Activated CD4-positive, alpha-beta T cell treated with anti-CD3 and anti-CD28 coated beads, Interleukin-10, Interleukin-2, amounts not matched to agents 100 ng/mL and 50 ng/mL, durations not matched to agents 16 hours and 8 hours (primary cell): ENCODE data around the gene CRYZL1.
"Not testable (repeated sequence)": the region's sequence is repeated elsewhere in the genome, so short reads cannot be mapped to it uniquely, and the experiment has no call there.

Source experiments
- DNase-seq: peaks from one replicate; pipeline ENCODE4 v3.0.0-alpha.2; 2020

The CRYZL1 gene

GRCh38 chr21:33660406-33660805 is 18.9 kb upstream of the CRYZL1 start:
- DNase-seq: no peak

DNA sequence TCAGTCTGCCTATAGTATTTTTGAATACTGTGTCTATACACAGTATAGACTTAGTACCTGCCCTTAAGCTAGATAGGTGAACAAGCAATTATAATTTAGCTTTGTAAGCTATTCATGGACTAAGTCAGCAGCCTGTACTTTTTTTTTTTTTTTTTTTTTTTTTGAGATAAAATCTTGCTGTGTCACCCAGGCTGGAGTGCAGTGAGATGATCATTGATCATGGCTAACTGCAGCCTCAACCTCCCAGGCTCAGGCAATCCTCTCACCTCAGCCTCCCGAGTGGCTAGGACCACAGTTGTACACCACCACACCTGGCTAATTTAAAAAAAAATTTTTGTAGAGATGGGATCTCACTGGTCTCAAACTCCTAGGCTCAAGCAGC is 18.0 kb upstream of the CRYZL1 start:
- DNase-seq: no peak

GRCh38 chr21:33658919-33659567 is 17.5 kb upstream of the CRYZL1 start:
- DNase-seq: no peak

DNA sequence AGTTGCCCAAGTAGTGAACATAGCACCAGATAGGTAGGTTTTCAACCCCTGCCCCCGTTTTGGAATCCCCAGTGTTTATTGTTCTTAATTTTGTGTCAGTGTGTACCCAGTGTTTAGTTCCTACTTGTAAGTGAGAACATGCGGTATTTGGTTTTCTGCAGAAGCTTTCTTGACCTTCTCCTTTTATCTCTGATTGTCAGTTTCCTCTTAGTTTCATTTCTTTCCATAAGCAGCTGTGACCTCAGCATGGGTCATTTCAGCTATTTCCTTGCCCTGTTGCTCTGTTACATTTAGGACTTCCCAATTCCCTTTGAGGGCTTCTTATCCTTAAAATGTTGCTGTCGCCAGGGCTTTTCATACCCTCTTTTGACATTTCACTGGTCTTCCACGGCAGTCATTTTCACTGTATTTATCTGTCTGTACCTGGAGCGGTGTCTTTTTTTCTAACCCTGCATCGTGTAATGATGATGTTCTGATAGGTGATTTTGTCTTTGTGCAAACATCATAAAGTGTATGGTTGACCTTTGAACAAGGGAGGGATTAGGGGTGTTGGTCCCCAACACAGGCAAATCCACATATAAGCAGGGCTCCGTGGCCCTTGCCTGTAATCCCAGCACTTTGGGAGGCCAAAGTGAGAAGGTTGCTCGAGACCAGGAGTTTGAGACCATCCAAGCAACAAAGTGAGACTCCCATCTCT is 15.7 kb upstream of the CRYZL1 start:
- no peak for DNase-seq

DNA sequence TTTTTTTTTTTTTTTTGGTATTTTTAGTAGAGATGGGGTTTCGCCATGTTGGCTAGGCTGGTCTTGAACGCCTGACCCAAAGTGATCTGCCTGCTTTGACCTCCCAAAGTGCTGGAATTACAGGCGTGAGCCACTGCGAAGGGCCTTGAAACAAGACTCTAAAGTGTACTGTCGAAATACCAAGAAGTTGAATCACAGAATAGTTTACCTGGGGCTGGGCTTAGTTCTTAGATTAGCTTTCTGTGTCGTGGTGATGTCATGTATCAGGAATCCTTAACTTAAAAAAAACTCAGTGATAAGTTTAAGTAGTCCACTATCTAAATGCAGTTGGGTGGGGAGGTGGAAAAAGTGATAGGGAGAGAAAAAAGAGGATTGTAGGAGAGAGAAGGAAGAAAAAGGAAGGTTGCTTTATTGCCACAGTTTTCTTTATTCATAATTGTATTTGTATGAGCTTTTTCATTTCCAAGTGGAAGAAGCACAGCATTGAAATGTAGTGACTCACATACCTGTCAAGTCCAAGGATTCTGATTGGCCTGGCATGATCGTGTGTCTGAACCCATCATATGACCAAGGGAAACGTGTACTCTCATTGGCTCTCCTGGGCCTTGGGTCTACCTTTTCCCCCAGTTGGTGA is 14.2 kb upstream of the CRYZL1 start:
- no peak for DNase-seq

GRCh38 chr21:33654412-33654811 is 12.9 kb upstream of the CRYZL1 start:
- DNase-seq: no peak

DNA sequence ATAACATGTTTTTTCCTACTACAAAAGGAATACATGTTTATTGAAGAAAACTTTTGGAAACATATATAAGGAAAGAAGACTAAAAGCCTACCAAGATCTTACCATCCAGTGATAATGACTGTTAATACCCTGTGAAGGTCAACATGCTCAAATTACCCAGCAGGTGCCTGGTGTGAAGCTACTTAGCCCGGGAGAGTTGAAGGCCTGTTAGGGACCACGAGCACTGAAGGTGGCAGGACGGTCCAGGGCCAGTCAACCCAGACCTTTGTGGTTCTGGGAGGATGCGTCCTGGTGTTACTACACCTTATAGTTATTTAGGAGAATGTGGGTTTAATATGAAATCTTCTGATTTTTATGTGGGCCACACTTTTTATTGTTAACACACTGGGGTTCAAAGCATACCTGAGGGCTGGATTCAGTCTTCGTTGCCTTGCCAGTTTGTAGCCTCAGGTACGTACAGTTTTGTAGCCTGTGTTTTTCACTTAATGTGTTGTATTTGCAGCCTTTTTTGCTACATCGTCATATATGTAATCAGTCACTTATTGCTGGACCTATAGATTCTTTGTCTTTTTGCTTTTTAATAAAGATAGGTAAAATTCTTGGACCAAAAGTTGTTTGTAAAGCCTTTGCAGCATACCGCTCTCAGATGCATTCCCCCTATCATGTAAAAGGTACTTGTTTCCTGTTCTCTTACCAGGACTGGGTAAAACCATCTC is 10.6 kb upstream of the CRYZL1 start:
- DNase-seq: no peak

- DNase-seq: no peak
These were observed 9.5 kb upstream of the CRYZL1 start for GRCh38 chr21:33650929-33651509.

DNA sequence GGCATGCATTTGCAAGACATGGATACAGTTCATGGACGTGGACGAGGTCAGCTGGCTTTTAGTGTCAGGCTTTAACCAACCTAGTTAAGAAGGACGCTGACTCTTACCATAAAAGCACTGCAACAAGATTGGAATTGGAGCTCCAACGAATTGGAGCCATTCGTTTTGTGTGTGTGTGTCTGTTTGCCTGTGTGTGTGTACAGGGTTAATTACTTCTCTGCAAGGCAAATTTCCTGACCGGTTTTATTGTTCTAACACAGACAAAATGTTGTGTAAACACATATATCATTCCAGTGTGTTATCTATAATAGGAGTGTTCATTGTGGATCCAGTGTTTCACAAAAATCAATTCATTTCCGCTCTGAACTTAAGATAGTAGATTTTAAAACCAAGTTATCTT is 8.7 kb upstream of the CRYZL1 start:
- DNase-seq: no peak

- no peak for DNase-seq
These were observed 7.0 kb upstream of the CRYZL1 start for GRCh38 chr21:33648555-33648954.

DNA sequence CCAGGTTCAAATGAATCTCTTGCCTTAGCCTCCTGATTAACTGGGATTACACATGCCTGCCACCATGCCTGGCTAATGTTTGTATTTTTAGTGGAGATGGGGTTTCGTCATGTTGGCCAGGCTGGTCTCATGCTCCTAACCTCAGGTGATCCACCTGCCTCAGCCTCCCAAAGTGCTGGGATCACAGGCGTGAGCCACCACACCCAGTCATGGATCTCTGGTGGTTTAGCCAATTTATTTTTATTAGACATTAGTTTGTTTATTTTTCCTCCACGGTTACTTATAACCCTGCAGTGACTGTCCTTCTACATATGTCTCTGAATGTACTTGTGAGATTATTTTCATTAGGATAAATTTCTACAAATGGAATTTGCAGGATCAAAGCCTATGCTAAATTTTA is 6.0 kb upstream of the CRYZL1 start:
- no peak for DNase-seq

GRCh38 chr21:33645730-33646129 is 4.2 kb upstream of the CRYZL1 start:
- DNase-seq: no peak

- DNase-seq: no peak
These were observed 3.0 kb upstream of the CRYZL1 start for GRCh38 chr21:33644383-33645074.

DNA sequence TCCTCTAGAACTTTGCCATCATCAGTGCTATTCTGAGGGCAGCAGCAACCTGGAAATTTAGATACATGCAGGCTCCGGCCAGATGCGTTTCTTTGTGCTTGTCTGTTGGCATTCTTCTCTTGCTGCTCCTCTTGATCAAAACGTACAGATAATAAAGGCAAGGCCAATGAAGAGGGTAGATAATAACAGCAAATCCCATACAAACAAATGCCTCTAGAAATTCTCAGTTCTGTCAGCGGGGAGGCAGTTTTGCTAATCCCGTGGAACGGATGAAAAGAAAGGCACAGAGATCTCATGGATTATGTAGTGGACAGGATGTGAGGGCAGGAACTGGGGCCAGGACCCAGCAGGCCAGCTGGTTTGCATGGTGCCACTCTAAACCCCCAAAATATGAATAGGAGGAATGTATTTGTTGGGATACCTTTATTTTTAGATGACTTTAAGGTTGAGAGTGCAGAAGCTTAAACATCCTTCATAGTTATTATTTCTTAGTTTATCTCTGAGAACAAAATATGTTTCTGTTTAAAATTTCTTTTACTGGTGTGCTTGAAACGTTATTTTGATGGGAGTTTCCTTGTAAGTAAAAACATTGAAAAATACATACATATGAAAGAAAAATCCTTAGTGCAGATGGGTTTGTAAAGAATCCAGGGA is 2.2 kb upstream of the CRYZL1 start:
- DNase-seq: no peak

DNA sequence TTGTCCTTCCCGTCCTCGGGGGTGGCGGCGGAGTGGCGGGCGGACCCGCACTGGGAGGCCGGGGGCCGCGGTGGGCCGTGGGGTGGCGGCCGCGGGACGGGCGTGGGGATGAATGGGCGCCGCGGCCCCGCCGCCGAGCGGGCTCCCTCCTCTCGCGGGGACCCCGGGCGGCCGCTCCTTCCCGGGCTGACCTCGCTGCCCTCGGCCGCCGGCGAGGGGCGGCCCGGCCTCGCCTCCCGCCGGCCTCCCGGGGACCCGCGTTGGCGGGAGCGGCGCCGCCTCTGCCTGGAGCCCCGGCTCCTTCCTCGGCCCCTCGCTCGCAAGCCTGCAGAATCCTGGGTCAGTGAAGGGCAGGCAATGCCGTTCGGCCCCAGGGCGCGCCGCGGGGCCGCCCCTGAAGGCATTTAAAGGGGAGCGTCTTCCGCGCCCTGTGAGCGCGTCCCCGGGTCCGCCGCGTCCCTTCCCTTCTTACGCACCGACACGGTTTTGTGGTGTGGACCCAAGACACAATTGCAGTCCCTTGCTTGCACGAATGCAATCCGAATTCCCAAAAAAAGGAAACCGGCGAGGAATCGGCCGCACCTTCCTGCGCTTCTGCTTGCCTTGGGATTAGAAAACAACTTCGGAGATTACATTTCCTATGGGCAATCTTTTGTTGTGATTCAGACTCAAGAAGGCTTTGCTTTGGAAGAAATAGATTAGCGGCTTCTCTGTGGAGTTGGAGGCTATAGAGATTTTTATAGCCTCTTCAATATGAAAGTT is 1.5 kb upstream of the CRYZL1 start:
- DNase-seq: peak; percentile 12

- DNase-seq: peak; percentile 99
These were observed 720 bp upstream of the CRYZL1 start, which contains the start of gene ITSN1 for GRCh38 chr21:33642027-33642895. ITSN1 (plus strand) TSS chr21:33642501; CDS start chr21:33718829, 76,328 bp downstream.

DNA sequence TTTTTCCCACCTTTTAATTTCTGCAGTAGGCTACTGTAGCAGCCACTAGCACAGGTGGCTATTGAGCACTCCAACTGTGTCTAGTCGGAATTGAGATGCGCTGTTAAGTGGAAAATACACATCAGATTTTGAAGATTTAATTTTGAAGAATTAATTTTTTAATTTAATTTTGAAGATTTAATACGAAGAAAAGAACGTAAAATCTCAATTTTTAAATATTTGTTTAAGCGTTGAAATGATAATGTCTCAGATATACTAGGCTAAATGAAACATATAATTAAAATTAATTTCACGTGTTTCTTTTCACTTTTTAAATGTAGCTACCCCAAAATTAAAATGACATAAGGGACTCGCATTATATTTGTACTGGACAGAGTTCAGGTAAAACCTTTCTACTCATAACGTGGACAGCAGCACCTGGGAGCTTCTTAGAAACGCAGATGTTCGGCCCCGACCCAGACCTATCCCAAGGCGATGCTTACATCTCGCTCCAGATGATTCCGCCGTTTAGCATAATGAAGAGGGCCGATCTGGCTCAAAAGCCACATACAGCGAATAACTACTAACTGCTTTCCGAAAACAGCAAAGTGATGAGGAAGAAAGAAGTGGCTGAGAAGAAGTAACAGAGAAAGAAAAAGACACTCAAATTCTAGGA is 717 bp downstream of the CRYZL1 start:
- peak; percentile 11 for DNase-seq

DNA sequence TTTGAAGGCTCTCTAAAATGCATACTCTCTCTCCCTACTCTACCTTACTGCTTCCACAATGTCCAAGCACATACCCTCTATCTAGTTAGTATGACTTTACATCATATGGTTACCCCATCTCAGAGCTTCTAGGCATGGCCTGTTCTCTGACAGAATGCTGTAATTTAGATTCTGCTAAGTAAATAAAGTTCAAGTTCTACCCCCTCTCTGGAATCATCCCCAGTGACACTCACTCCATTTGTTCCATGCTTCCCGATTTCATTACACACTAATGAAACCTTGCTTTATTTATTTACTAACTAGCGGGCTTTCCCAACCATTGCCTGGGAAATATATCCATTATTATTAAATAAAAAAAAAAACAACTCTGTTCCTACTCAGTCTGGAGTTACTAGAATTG is 7.3 kb downstream of the CRYZL1 start:
- DNase-seq: no peak

DNA sequence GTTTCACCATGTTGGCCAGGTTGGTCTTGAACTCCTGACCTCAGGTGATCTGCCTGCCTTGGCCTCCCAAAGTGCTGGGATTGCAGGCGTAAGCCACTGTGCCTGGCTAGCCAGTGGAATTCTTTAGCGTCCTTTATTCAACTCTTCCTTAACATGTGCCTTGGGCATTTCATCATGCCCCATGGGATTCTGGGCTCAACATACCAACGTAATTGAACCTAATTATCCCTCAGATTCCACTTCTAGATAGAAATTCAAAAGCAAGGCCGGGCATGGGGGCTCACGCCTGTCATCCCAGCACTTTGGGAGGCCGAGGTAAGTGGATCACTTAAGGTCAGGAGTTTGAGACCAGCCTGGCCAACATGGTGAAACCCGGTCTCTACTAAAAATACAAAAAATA is 15.4 kb downstream of the CRYZL1 start:
- not testable (repeated sequence) for DNase-seq

DNA sequence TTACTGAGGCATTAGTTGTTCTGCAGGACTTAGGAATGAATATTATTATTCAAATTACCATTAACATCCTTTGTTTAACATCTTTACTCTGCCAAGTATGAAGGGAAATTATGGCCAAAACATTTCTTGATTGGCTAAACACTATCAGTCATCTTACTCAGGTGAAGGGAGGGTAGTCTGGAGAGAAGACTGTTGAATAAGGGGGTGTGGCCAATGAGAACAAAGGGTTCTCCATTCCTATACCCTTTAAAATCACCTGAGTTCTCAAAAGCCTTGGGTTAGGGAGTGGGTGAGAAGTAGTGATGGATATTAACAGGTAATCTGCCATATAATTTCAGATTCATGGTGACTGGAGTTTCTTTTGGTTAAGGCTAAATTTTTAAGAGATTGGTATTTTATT is 19.3 kb downstream of the CRYZL1 start:
- DNase-seq: no peak
